ENCODE data around the gene ZDHHC16. TPM values are rescaled to one million over a fixed set of nuclear protein-coding genes. Genes with fewer than 3 reads are reported as not detected.

ZDHHC16 gene
- total RNA-seq, 1 experiment from 2014 or later, result 64.5 TPM

DNA sequence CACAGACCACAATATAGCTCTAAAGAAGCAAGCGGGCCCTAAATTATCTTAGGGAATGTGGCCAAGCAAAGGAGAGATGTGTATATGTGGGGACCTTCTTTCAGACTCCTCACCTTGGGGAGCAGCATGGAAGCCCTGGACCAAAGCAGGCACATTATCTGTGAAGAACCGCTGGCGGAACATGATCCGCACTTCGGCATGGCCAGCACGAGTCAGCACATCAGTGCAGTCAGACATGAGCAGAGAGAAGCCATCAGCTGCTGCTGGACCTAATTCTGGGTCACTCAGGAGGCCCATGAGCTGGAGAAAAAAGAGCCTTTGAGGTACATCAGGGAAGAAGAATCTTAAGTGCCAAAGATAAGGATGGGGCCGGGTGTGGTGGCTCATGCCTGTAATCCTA is 14.0 kb downstream of the ZDHHC16 start:
- POLR2A ChIA-PET, result no interaction called here
- no peaks in the 10 kb centered on the region for H3K9me3 ChIP-seq (ENCODE audit: control insufficient read depth, insufficient read depth, low read depth, low read length)
- H3K4me1 ChIP-seq (ENCODE audit: control insufficient read depth, insufficient read depth, low read length), result no peaks in the 10 kb centered on the region
- in situ Hi-C loops (cut with HindIII; ENCODE audit: low pct_unique_long_range_greater_than_20kb, low sequenced_read_pairs), result no loop called here
- no peak overlapping the region for H3K4me3 ChIP-seq (ENCODE audit: low read depth in 2 of 2, low read length in 2 of 2)
- no peak for DNase-seq (ENCODE audit: low read depth, low spot score)
- BruUV-seq (replicated peaks), result no TSS peak
- ATAC-seq, result no peak
- no peak overlapping the region for H3K27ac ChIP-seq (ENCODE audit: low read length)
- CTCF ChIA-PET, result interaction anchor here (0.6 kb wide), 1 partner anchor 114 kb away, joined by 4 read pairs; no protein-coding TSS in a partner anchor
- peaks cover 37% of the 10 kb centered on the region for H3K36me3 ChIP-seq (ENCODE audit: control insufficient read depth, insufficient read depth, low read length)
- no peaks in the 10 kb centered on the region for H3K27me3 ChIP-seq (ENCODE audit: control insufficient read depth, insufficient read depth, low read length)
- TF ChIP-seq, protein P1, sequence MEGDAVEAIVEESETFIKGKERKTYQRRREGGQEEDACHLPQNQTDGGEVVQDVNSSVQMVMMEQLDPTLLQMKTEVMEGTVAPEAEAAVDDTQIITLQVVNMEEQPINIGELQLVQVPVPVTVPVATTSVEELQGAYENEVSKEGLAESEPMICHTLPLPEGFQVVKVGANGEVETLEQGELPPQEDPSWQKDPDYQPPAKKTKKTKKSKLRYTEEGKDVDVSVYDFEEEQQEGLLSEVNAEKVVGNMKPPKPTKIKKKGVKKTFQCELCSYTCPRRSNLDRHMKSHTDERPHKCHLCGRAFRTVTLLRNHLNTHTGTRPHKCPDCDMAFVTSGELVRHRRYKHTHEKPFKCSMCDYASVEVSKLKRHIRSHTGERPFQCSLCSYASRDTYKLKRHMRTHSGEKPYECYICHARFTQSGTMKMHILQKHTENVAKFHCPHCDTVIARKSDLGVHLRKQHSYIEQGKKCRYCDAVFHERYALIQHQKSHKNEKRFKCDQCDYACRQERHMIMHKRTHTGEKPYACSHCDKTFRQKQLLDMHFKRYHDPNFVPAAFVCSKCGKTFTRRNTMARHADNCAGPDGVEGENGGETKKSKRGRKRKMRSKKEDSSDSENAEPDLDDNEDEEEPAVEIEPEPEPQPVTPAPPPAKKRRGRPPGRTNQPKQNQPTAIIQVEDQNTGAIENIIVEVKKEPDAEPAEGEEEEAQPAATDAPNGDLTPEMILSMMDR (IDR thresholded peaks at IDR 0.05), result no peak
- TF ChIP-seq, protein P2, sequence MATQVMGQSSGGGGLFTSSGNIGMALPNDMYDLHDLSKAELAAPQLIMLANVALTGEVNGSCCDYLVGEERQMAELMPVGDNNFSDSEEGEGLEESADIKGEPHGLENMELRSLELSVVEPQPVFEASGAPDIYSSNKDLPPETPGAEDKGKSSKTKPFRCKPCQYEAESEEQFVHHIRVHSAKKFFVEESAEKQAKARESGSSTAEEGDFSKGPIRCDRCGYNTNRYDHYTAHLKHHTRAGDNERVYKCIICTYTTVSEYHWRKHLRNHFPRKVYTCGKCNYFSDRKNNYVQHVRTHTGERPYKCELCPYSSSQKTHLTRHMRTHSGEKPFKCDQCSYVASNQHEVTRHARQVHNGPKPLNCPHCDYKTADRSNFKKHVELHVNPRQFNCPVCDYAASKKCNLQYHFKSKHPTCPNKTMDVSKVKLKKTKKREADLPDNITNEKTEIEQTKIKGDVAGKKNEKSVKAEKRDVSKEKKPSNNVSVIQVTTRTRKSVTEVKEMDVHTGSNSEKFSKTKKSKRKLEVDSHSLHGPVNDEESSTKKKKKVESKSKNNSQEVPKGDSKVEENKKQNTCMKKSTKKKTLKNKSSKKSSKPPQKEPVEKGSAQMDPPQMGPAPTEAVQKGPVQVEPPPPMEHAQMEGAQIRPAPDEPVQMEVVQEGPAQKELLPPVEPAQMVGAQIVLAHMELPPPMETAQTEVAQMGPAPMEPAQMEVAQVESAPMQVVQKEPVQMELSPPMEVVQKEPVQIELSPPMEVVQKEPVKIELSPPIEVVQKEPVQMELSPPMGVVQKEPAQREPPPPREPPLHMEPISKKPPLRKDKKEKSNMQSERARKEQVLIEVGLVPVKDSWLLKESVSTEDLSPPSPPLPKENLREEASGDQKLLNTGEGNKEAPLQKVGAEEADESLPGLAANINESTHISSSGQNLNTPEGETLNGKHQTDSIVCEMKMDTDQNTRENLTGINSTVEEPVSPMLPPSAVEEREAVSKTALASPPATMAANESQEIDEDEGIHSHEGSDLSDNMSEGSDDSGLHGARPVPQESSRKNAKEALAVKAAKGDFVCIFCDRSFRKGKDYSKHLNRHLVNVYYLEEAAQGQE (IDR thresholded peaks at IDR 0.05; ENCODE audit: insufficient read depth in 1 of 2, low read depth in 2 of 2, low read length in 1 of 2), result no peak
- TF ChIP-seq SIN3A (IDR thresholded peaks at IDR 0.05; ENCODE audit: borderline replicate concordance, insufficient read depth, low read depth, low read length) (no peak), POLR2AphosphoS5 (IDR thresholded peaks at IDR 0.05; ENCODE audit: low read depth, low read length) (no peak), TCF7L2 (IDR thresholded peaks at IDR 0.05; ENCODE audit: low read depth, low read length) (no peak)
- intact Hi-C loops (cut with micrococcal nuclease; ENCODE audit: unreplicated experiment), result no loop called here

DNA sequence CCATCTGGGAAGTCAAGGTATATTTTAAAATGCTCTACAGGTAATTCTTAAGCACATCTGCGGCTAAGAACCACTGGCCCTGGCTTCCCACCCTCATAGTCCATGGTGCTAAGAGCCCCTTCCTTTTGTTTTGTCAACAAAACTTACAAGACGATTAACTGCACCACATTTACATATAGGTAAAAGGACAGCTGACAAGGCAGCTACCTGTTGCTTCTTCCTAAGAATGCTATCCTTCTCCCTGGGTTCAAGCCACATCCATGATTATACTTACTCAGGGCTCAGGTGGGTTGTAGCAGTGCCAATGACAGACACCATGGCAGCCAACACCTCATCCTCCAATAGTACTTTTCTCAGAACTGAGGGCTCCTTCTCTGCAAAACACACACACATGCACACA is 16.3 kb downstream of the ZDHHC16 start:
- intact Hi-C loops (cut with micrococcal nuclease; ENCODE audit: unreplicated experiment), result loop anchor here (2.0 kb wide), 1 partner anchor 150 kb away; no protein-coding TSS in a partner anchor

More for the DNA sequence above, 16.3 kb downstream of the ZDHHC16 start:
- Histone ChIP-seq H3K27ac (ENCODE audit: low read length) (no peak overlapping the region), H3K4me1 (ENCODE audit: control insufficient read depth, insufficient read depth, low read length) (no peaks in the 10 kb centered on the region), H3K36me3 (ENCODE audit: control insufficient read depth, insufficient read depth, low read length) (peaks cover 34% of the 10 kb centered on the region), H3K4me3 (ENCODE audit: low read depth in 2 of 2, low read length in 2 of 2) (no peak overlapping the region), H3K9me3 (ENCODE audit: control insufficient read depth, insufficient read depth, low read depth, low read length) (no peaks in the 10 kb centered on the region), H3K27me3 (ENCODE audit: control insufficient read depth, insufficient read depth, low read length) (no peaks in the 10 kb centered on the region)
- DNase-seq (ENCODE audit: low read depth, low spot score) (no peak), ATAC-seq (no peak)
- TF ChIP-seq, protein P1 (IDR thresholded peaks at IDR 0.05), result no peak
- no peak for TF ChIP-seq POLR2AphosphoS5 (IDR thresholded peaks at IDR 0.05; ENCODE audit: low read depth, low read length)
- TF ChIP-seq, protein P2 (IDR thresholded peaks at IDR 0.05; ENCODE audit: insufficient read depth in 1 of 2, low read depth in 2 of 2, low read length in 1 of 2), result no peak
- TF ChIP-seq TCF7L2 (IDR thresholded peaks at IDR 0.05; ENCODE audit: low read depth, low read length), result no peak
- TF ChIP-seq SIN3A (IDR thresholded peaks at IDR 0.05; ENCODE audit: borderline replicate concordance, insufficient read depth, low read depth, low read length), result no peak
- in situ Hi-C loops (cut with HindIII; ENCODE audit: low pct_unique_long_range_greater_than_20kb, low sequenced_read_pairs), result no loop called here
- ChIA-PET POLR2A (no interaction called here), CTCF (interaction anchor here (0.6 kb wide), 1 partner anchor 91 kb away, joined by 4 read pairs; no protein-coding TSS in a partner anchor)
- no TSS peak for BruUV-seq (replicated peaks)
